Fibroblast of lung (primary cell): Measurements from ENCODE around the gene ELMOD3.

ENCODE experiments used
- EZH2 ChIP-seq: IDR thresholded peaks from 2 replicates; pipeline ENCODE4 v1.5.1; 2012; ENCODE audit warnings: low read length, control low read depth, mild to moderate bottlenecking; ENCODE audit errors: missing control alignments
- TF ChIP-seq, protein P1 (sequence below), 2 donors: IDR thresholded peaks in 1 of 2; conservative IDR thresholded peaks in 1 of 2; 1 replicate in 1 of 2; 2 replicates in 1 of 2; pipeline ENCODE4 v1.5.1; 2011 to 2012; ENCODE audit warnings: low read length in 2 of 2, control low read depth in 1 of 2, inconsistent platforms in 1 of 2, low read depth in 1 of 2, mild to moderate bottlenecking in 1 of 2

DNA sequence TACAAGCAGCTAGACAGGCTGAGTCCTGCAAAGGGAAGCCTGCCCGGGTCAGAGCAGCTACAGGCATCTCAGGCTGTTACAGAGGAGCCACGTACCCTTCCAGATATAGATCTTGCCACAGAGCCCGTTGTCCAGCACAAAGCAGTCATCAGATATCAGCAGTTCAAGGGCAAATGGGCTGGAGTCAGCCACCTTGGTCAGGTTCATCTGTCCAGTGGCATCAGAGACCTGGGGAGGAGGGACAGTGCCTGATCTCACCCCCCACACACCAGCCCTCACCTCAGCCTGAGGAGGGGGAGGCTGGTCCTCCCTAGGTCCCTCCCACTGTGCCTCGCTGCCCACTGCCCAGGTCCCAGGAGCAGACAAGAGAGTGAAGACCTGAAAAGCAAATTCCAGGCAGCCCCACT, 43.4 kb downstream of the ELMOD3 start:
- TF ChIP-seq, protein P1, sequence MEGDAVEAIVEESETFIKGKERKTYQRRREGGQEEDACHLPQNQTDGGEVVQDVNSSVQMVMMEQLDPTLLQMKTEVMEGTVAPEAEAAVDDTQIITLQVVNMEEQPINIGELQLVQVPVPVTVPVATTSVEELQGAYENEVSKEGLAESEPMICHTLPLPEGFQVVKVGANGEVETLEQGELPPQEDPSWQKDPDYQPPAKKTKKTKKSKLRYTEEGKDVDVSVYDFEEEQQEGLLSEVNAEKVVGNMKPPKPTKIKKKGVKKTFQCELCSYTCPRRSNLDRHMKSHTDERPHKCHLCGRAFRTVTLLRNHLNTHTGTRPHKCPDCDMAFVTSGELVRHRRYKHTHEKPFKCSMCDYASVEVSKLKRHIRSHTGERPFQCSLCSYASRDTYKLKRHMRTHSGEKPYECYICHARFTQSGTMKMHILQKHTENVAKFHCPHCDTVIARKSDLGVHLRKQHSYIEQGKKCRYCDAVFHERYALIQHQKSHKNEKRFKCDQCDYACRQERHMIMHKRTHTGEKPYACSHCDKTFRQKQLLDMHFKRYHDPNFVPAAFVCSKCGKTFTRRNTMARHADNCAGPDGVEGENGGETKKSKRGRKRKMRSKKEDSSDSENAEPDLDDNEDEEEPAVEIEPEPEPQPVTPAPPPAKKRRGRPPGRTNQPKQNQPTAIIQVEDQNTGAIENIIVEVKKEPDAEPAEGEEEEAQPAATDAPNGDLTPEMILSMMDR (conservative IDR thresholded peaks at IDR 0.05 in 1 of 2, IDR thresholded peaks at IDR 0.05 in 1 of 2; ENCODE audit: low read depth in 1 of 2, low read length in 2 of 2): no peak
- TF ChIP-seq EZH2: no peak
